ENCODE data around the gene UAP1L1. TPM values are rescaled to one million over a fixed set of nuclear protein-coding genes. Genes with fewer than 3 reads are reported as not detected.

Gene UAP1L1
- total RNA-seq, 1 experiment from 2014 or later, result 15.1 TPM

- Histone ChIP-seq H3K27ac (ENCODE audit: low read length) (no peak overlapping the region), H3K79me2 (ENCODE audit: low read length) (no peaks in the 10 kb centered on the region), H3K4me1 (ENCODE audit: low read length) (peaks cover 11% of the 10 kb centered on the region), H2AFZ (ENCODE audit: low read length) (no peak overlapping the region), H3K27me3 (ENCODE audit: low read length) (no peaks in the 10 kb centered on the region), H3K36me3 (ENCODE audit: insufficient read depth, low read length) (no peaks in the 10 kb centered on the region), H3K4me2 (ENCODE audit: low read depth, low read length, poor library complexity, severe bottlenecking) (no peak overlapping the region), H3K9me3 (ENCODE audit: low read length) (no peaks in the 10 kb centered on the region), H4K20me1 (ENCODE audit: insufficient read depth, low read depth, low read length) (no peaks in the 10 kb centered on the region), H3K4me3 (ENCODE audit: low read length) (no peak overlapping the region), H3K9ac (ENCODE audit: low read length) (no peak overlapping the region), H3K9me2 (replicated peaks; ENCODE audit: insufficient read depth, low read length) (no peaks in the 10 kb centered on the region)
- no peak for DNase-seq
These were observed 38.4 kb upstream of the UAP1L1 start for GRCh38 chr9:137038916-137039315.

- H3K36me3 ChIP-seq (ENCODE audit: insufficient read depth, low read length), result no peaks in the 10 kb centered on the region
- DNase-seq, result no peak
- no peaks in the 10 kb centered on the region for H4K20me1 ChIP-seq (ENCODE audit: insufficient read depth, low read depth, low read length)
- no peaks in the 10 kb centered on the region for H3K9me2 ChIP-seq (replicated peaks; ENCODE audit: insufficient read depth, low read length)
- H3K27me3 ChIP-seq (ENCODE audit: low read length), result no peaks in the 10 kb centered on the region
- H3K79me2 ChIP-seq (ENCODE audit: low read length), result no peaks in the 10 kb centered on the region
- H3K27ac ChIP-seq (ENCODE audit: low read length), result no peak overlapping the region
- peaks cover 8% of the 10 kb centered on the region for H3K4me1 ChIP-seq (ENCODE audit: low read length)
- H3K9ac ChIP-seq (ENCODE audit: low read length), result no peak overlapping the region
- no peak overlapping the region for H3K4me3 ChIP-seq (ENCODE audit: low read length)
- H3K4me2 ChIP-seq (ENCODE audit: low read depth, low read length, poor library complexity, severe bottlenecking), result no peak overlapping the region
- H2AFZ ChIP-seq (ENCODE audit: low read length), result no peak overlapping the region
- no peaks in the 10 kb centered on the region for H3K9me3 ChIP-seq (ENCODE audit: low read length)
These were observed 37.5 kb upstream of the UAP1L1 start for GRCh38 chr9:137039611-137040366.

- Histone ChIP-seq H3K4me1 (ENCODE audit: low read length) (peaks cover 8% of the 10 kb centered on the region), H3K27me3 (ENCODE audit: low read length) (no peaks in the 10 kb centered on the region), H3K27ac (ENCODE audit: low read length) (no peak overlapping the region), H3K9me3 (ENCODE audit: low read length) (no peaks in the 10 kb centered on the region), H3K9ac (ENCODE audit: low read length) (no peak overlapping the region), H4K20me1 (ENCODE audit: insufficient read depth, low read depth, low read length) (no peaks in the 10 kb centered on the region), H3K4me2 (ENCODE audit: low read depth, low read length, poor library complexity, severe bottlenecking) (no peak overlapping the region), H3K9me2 (replicated peaks; ENCODE audit: insufficient read depth, low read length) (no peaks in the 10 kb centered on the region), H2AFZ (ENCODE audit: low read length) (no peak overlapping the region), H3K79me2 (ENCODE audit: low read length) (no peaks in the 10 kb centered on the region), H3K36me3 (ENCODE audit: insufficient read depth, low read length) (no peaks in the 10 kb centered on the region), H3K4me3 (ENCODE audit: low read length) (no peak overlapping the region)
- no peak for DNase-seq
These were observed 36.7 kb upstream of the UAP1L1 start for GRCh38 chr9:137040568-137040967.

- no peaks in the 10 kb centered on the region for H3K9me3 ChIP-seq (ENCODE audit: low read length)
- no peaks in the 10 kb centered on the region for H3K79me2 ChIP-seq (ENCODE audit: low read length)
- no peak for DNase-seq
- no peaks in the 10 kb centered on the region for H3K27me3 ChIP-seq (ENCODE audit: low read length)
- H3K36me3 ChIP-seq (ENCODE audit: insufficient read depth, low read length), result no peaks in the 10 kb centered on the region
- no peak overlapping the region for H3K9ac ChIP-seq (ENCODE audit: low read length)
- H3K4me1 ChIP-seq (ENCODE audit: low read length), result peaks cover 8% of the 10 kb centered on the region
- no peak overlapping the region for H3K27ac ChIP-seq (ENCODE audit: low read length)
- no peaks in the 10 kb centered on the region for H4K20me1 ChIP-seq (ENCODE audit: insufficient read depth, low read depth, low read length)
- H2AFZ ChIP-seq (ENCODE audit: low read length), result no peak overlapping the region
- no peak overlapping the region for H3K4me2 ChIP-seq (ENCODE audit: low read depth, low read length, poor library complexity, severe bottlenecking)
- H3K9me2 ChIP-seq (replicated peaks; ENCODE audit: insufficient read depth, low read length), result no peaks in the 10 kb centered on the region
- no peak overlapping the region for H3K4me3 ChIP-seq (ENCODE audit: low read length)
These were observed 36.2 kb upstream of the UAP1L1 start for GRCh38 chr9:137041124-137041523.

GRCh38 chr9:137042751-137043727 is 34.3 kb upstream of the UAP1L1 start:
- H3K4me2 ChIP-seq (ENCODE audit: low read depth, low read length, poor library complexity, severe bottlenecking), result no peak overlapping the region
- no peaks in the 10 kb centered on the region for H3K27me3 ChIP-seq (ENCODE audit: low read length)
- no peaks in the 10 kb centered on the region for H3K79me2 ChIP-seq (ENCODE audit: low read length)
- H3K4me3 ChIP-seq (ENCODE audit: low read length), result no peak overlapping the region
- no peak overlapping the region for H3K27ac ChIP-seq (ENCODE audit: low read length)
- no peak overlapping the region for H2AFZ ChIP-seq (ENCODE audit: low read length)
- H3K4me1 ChIP-seq (ENCODE audit: low read length), result peaks cover 8% of the 10 kb centered on the region
- no peaks in the 10 kb centered on the region for H3K36me3 ChIP-seq (ENCODE audit: insufficient read depth, low read length)
- H3K9ac ChIP-seq (ENCODE audit: low read length), result no peak overlapping the region
- no peaks in the 10 kb centered on the region for H3K9me3 ChIP-seq (ENCODE audit: low read length)
- DNase-seq, result no peak
- H3K9me2 ChIP-seq (replicated peaks; ENCODE audit: insufficient read depth, low read length), result no peaks in the 10 kb centered on the region
- no peaks in the 10 kb centered on the region for H4K20me1 ChIP-seq (ENCODE audit: insufficient read depth, low read depth, low read length)

- Histone ChIP-seq H3K79me2 (ENCODE audit: low read length) (no peaks in the 10 kb centered on the region), H3K4me2 (ENCODE audit: low read depth, low read length, poor library complexity, severe bottlenecking) (no peak overlapping the region), H3K4me3 (ENCODE audit: low read length) (no peak overlapping the region), H4K20me1 (ENCODE audit: insufficient read depth, low read depth, low read length) (no peaks in the 10 kb centered on the region), H2AFZ (ENCODE audit: low read length) (no peak overlapping the region), H3K4me1 (ENCODE audit: low read length) (peaks cover 8% of the 10 kb centered on the region), H3K27me3 (ENCODE audit: low read length) (no peaks in the 10 kb centered on the region), H3K9me3 (ENCODE audit: low read length) (no peaks in the 10 kb centered on the region), H3K9me2 (replicated peaks; ENCODE audit: insufficient read depth, low read length) (no peaks in the 10 kb centered on the region), H3K9ac (ENCODE audit: low read length) (no peak overlapping the region), H3K27ac (ENCODE audit: low read length) (no peak overlapping the region), H3K36me3 (ENCODE audit: insufficient read depth, low read length) (no peaks in the 10 kb centered on the region)
- no peak for DNase-seq
These were observed 33.3 kb upstream of the UAP1L1 start for GRCh38 chr9:137044037-137044436.

- Histone ChIP-seq H3K79me2 (ENCODE audit: low read length) (no peaks in the 10 kb centered on the region), H3K4me3 (ENCODE audit: low read length) (no peak overlapping the region), H3K4me1 (ENCODE audit: low read length) (peaks cover 8% of the 10 kb centered on the region), H3K27me3 (ENCODE audit: low read length) (no peaks in the 10 kb centered on the region), H3K36me3 (ENCODE audit: insufficient read depth, low read length) (no peaks in the 10 kb centered on the region), H2AFZ (ENCODE audit: low read length) (no peak overlapping the region), H4K20me1 (ENCODE audit: insufficient read depth, low read depth, low read length) (no peaks in the 10 kb centered on the region), H3K27ac (ENCODE audit: low read length) (no peak overlapping the region), H3K9me2 (replicated peaks; ENCODE audit: insufficient read depth, low read length) (no peaks in the 10 kb centered on the region), H3K9me3 (ENCODE audit: low read length) (no peaks in the 10 kb centered on the region), H3K4me2 (ENCODE audit: low read depth, low read length, poor library complexity, severe bottlenecking) (no peak overlapping the region), H3K9ac (ENCODE audit: low read length) (no peak overlapping the region)
- DNase-seq, result no peak
These were observed 32.7 kb upstream of the UAP1L1 start for GRCh38 chr9:137044502-137045177.
